Keratinocyte (primary cell): Measurements from ENCODE around the gene FHIT. TPM values are rescaled to one million over a fixed set of nuclear protein-coding genes. Genes with fewer than 3 reads are reported as not detected.

Experiments
- DNase-seq: peaks from one replicate; pipeline ENCODE4 v3.0.0-alpha.2; 2011; ENCODE audit warnings: low read depth, missing footprints, low spot score
- FAIRE-seq: peaks from 2 replicates; lab custom pipeline; 2011; peaks lifted over from hg19 to GRCh38; lab: Jason Lieb, UNC
- H2AFZ ChIP-seq: 2 replicates; pipeline ENCODE4 v1.6.0; 2012; ENCODE audit warnings: low read length, control low read depth, inconsistent platforms; ENCODE audit not compliant: control insufficient read depth
- H3K27ac ChIP-seq: 2 replicates; pipeline ENCODE4 v1.5.1; 2011; ENCODE audit warnings: low read length; ENCODE audit not compliant: control insufficient read depth, insufficient read depth
- H3K27me3 ChIP-seq: 3 replicates; pipeline ENCODE4 v1.6.0; 2011; ENCODE audit warnings: low read length; ENCODE audit not compliant: control insufficient read depth, insufficient read depth; ENCODE audit errors: extremely low read depth
- H3K36me3 ChIP-seq, 2 experiments: 2 replicates in 1 of 2; 3 replicates in 1 of 2; pipeline ENCODE4 v1.5.1; 2011; ENCODE audit warnings: low read length in 2 of 2, mild to moderate bottlenecking in 1 of 2; ENCODE audit not compliant: control insufficient read depth in 2 of 2, insufficient read depth in 2 of 2; ENCODE audit errors: extremely low read depth in 1 of 2
- H3K4me1 ChIP-seq: 3 replicates; pipeline ENCODE4 v1.5.1; 2011; ENCODE audit warnings: low read length; ENCODE audit not compliant: control insufficient read depth, insufficient read depth; ENCODE audit errors: extremely low read depth
- H3K4me2 ChIP-seq: 3 replicates; pipeline ENCODE4 v1.6.0; 2011; ENCODE audit warnings: low read depth, low read length; ENCODE audit not compliant: control insufficient read depth, insufficient read depth; ENCODE audit errors: extremely low read depth
- H3K4me3 ChIP-seq, 3 experiments: fragments of 200-600 bp in 1 of 3; sonication (generic) in 1 of 3; 2 replicates in 2 of 3; 3 replicates in 1 of 3; pipeline ENCODE4 v1.5.1; 2011 to 2016; ENCODE audit warnings: low read length in 3 of 3, mild to moderate bottlenecking in 3 of 3, control low read depth in 2 of 3, inconsistent platforms in 1 of 3, low read depth in 1 of 3, mixed read lengths in 1 of 3, mixed run types in 1 of 3, moderate library complexity in 1 of 3; ENCODE audit not compliant: control insufficient read depth in 2 of 3, insufficient read depth in 2 of 3; ENCODE audit errors: extremely low read depth in 1 of 3
- H3K79me2 ChIP-seq: 2 replicates; pipeline ENCODE4 v1.6.0; 2012; ENCODE audit warnings: low read length; ENCODE audit not compliant: control insufficient read depth, insufficient read depth
- H3K9ac ChIP-seq: 3 replicates; pipeline ENCODE4 v1.6.0; 2011; ENCODE audit warnings: low read length; ENCODE audit not compliant: control insufficient read depth, insufficient read depth; ENCODE audit errors: extremely low read depth
- H3K9me1 ChIP-seq: 3 replicates; pipeline ENCODE4 v1.6.0; 2011; ENCODE audit warnings: low read length; ENCODE audit not compliant: control insufficient read depth, insufficient read depth; ENCODE audit errors: extremely low read depth
- H3K9me3 ChIP-seq: 2 replicates; pipeline ENCODE4 v1.5.1; 2012; ENCODE audit warnings: low read depth, low read length; ENCODE audit not compliant: control insufficient read depth
- H4K20me1 ChIP-seq: 3 replicates; pipeline ENCODE4 v1.6.0; 2011; ENCODE audit warnings: low read length; ENCODE audit not compliant: control insufficient read depth, insufficient read depth; ENCODE audit errors: extremely low read depth
- EZH2 ChIP-seq: IDR thresholded peaks from one replicate; pipeline ENCODE4 v1.6.1; 2012; ENCODE audit warnings: inconsistent platforms, mild to moderate bottlenecking, low read length, moderate library complexity
- dilution Hi-C: fragments of 300-500 bp; cut with MboI; formaldehyde crosslinking; loops from one replicate; pipeline ENCODE4 v1.7.0; 2020; ENCODE audit warnings: low sequenced_read_pairs; ENCODE audit not compliant: extremely low pct_ligation_motif_present
- polyA plus RNA-seq, 5 experiments: library from polyadenylated mRNA; depleted of rRNA in 3 of 5; stranded (reverse) in 3 of 5; stranded (forward) in 1 of 5; unstranded in 1 of 5; fragments of >200 nt; gene quantifications; 1 replicate in 1 of 5; 2 replicates in 3 of 5; 3 replicates in 1 of 5; pipeline versions ENCODE4 v1.2.1 to v1.2.3, GENCODE V29; 2011 to 2012; ENCODE audit warnings: missing spikeins in 2 of 5, low read depth in 1 of 5, low replicate concordance in 1 of 5
- TF ChIP-seq, protein P1 (sequence below), 3 experiments: IDR thresholded peaks in 1 of 3; conservative IDR thresholded peaks in 1 of 3; optimal IDR thresholded peaks in 1 of 3; 2 replicates in 2 of 3; 3 replicates in 1 of 3; pipeline versions ENCODE3 to v1.5.1; 2011; ENCODE audit warnings: low read length in 3 of 3, mild to moderate bottlenecking in 3 of 3, moderate library complexity in 2 of 3, control low read depth in 1 of 3, inconsistent platforms in 1 of 3; ENCODE audit not compliant: insufficient read depth in 2 of 3; ENCODE audit errors: extremely low read depth in 1 of 3

Gene FHIT
- polyA plus RNA-seq, 1 donor (not counting 4 experiments of a cell fraction or from before 2014, with no cell fraction given), result 2.2 TPM

DNA sequence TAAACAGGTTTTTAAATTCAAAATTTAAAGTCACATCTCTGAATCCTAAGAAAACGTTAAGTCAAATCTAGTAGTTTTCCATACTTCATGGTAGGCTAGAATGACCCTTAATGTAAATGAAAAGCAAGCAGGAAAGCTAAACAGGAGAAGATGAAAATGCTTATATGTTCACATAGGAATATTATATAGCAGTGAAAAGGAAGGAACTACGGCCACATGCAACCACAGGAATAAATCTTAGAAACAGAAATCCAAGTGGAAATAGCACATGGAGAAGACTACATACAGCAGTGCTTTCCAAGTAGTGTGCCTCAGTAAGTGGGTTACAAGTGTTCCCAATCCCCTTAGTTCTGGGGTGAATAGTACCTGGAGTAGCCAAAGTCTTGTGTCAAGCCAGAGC, 296.2 kb downstream of the FHIT start:
- TF ChIP-seq, protein P1, sequence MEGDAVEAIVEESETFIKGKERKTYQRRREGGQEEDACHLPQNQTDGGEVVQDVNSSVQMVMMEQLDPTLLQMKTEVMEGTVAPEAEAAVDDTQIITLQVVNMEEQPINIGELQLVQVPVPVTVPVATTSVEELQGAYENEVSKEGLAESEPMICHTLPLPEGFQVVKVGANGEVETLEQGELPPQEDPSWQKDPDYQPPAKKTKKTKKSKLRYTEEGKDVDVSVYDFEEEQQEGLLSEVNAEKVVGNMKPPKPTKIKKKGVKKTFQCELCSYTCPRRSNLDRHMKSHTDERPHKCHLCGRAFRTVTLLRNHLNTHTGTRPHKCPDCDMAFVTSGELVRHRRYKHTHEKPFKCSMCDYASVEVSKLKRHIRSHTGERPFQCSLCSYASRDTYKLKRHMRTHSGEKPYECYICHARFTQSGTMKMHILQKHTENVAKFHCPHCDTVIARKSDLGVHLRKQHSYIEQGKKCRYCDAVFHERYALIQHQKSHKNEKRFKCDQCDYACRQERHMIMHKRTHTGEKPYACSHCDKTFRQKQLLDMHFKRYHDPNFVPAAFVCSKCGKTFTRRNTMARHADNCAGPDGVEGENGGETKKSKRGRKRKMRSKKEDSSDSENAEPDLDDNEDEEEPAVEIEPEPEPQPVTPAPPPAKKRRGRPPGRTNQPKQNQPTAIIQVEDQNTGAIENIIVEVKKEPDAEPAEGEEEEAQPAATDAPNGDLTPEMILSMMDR (optimal IDR thresholded peaks at IDR 0.05 in 1 of 3, IDR thresholded peaks at IDR 0.05 in 1 of 3, conservative IDR thresholded peaks at IDR 0.05 in 1 of 3; ENCODE audit: extremely low read depth in 1 of 3, insufficient read depth in 2 of 3, low read length in 3 of 3), result no peak
- TF ChIP-seq EZH2, result no peak
- Histone ChIP-seq H3K4me1 (peaks cover 10% of the 10 kb centered on the region), H4K20me1 (no peaks in the 10 kb centered on the region), H3K27me3 (no peaks in the 10 kb centered on the region), H3K36me3 (no peaks in the 10 kb centered on the region), H3K9me3 (no peaks in the 10 kb centered on the region), H3K9ac (no peak overlapping the region), H3K27ac (no peak overlapping the region), H2AFZ (no peak overlapping the region), H3K4me2 (no peak overlapping the region), H3K9me1 (no peaks in the 10 kb centered on the region), H3K4me3 (no peak overlapping the region), H3K79me2 (no peaks in the 10 kb centered on the region)
- no peak for DNase-seq
- dilution Hi-C loops, result no loop called here
- FAIRE-seq, result no peak

DNA sequence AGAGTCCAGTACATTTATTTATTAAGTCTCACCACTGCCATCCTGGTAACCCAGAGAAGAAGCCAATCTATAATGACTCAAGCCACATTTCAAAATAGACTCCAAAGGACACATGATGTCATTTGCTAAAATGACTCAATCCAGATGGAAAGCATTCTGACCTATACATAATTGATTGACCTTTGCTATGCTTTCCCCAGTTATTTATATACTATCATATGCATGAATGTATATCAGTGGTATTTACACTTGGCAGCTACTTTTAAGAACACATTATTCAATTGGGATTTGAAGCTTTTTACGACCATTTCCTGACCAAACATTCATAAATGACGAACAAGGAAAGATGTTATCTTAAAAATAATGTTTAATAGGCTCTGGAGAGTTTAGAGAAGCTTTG, 297.2 kb downstream of the FHIT start:
- Histone ChIP-seq H3K27ac (no peak overlapping the region), H3K79me2 (no peaks in the 10 kb centered on the region), H3K36me3 (no peaks in the 10 kb centered on the region), H3K9me1 (no peaks in the 10 kb centered on the region), H2AFZ (no peak overlapping the region), H3K4me1 (peaks cover 10% of the 10 kb centered on the region), H4K20me1 (no peaks in the 10 kb centered on the region), H3K4me2 (no peak overlapping the region), H3K4me3 (no peak overlapping the region), H3K9ac (no peak overlapping the region), H3K9me3 (no peaks in the 10 kb centered on the region), H3K27me3 (no peaks in the 10 kb centered on the region)
- TF ChIP-seq, protein P1 (optimal IDR thresholded peaks at IDR 0.05 in 1 of 3, IDR thresholded peaks at IDR 0.05 in 1 of 3, conservative IDR thresholded peaks at IDR 0.05 in 1 of 3; ENCODE audit: extremely low read depth in 1 of 3, insufficient read depth in 2 of 3, low read length in 3 of 3), result no peak
- TF ChIP-seq EZH2, result no peak
- FAIRE-seq (no peak), DNase-seq (no peak)
- dilution Hi-C loops, result no loop called here
